GM13977 (cell line): ENCODE data around the gene GNPTAB.
"Not testable (repeated sequence)": the region's sequence is repeated elsewhere in the genome, so short reads cannot be mapped to it uniquely, and the experiment has no call there.

Experiments
- DNase-seq: peaks from one replicate; pipeline ENCODE4 v3.0.0; 2012; ENCODE audit warnings: low spot score
- CTCF ChIP-seq: IDR thresholded peaks from 2 replicates; pipeline ENCODE4 v1.5.1; 2012; ENCODE audit warnings: mild to moderate bottlenecking, control low read depth; ENCODE audit not compliant: insufficient read depth; ENCODE audit errors: extremely low read depth, missing control alignments
- in situ Hi-C: fragments of 300-500 bp; cut with MboI; formaldehyde crosslinking; loops from one replicate; pipeline ENCODE4 v1.12.0; 2022; ENCODE audit warnings: low sequenced_read_pairs, low pct_unique_long_range_greater_than_20kb, mixed read lengths, inconsistent platforms; ENCODE audit not compliant: unreplicated experiment

Gene GNPTAB

DNA sequence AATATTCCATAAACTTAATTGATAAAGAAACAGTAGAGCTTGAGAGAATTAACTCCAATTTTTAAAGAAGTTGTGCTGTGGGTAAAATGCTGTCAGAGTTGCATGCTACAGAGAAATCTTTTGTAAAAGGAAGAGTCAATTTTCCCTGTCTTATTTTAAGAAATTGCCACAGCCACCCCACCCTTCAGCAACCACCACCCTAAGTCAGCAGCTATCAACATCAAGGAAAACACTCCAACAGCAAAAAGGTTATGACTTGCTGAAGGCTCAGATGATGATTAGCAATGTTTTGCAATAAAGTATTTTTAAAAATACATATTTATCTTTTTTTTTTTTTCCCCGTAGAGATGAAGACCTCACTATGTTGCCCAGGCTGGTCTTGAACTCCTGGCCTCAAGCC lies 40.2 kb upstream of the GNPTAB start:
- no peak for TF ChIP-seq CTCF

DNA sequence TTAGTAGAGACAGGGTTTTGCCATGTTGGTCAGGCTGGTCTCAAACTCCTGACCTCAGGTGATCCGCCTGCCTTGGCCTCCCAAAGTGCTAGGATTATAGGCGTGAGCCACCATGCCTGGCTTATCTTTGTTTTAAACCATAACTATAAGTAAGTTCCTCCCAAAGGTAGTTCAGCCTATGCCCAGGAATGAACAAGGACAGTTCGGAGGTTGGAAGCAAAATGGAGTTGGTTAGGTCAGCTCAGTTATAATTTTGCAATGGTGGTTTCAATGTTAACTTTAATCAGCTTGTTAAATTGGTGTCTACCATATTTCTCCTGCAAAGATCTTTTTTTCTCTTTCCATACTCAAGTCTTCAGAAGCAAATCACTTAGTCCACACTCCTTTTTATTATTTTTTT lies 36.9 kb upstream of the GNPTAB start:
- in situ Hi-C loops, result not testable (repeated sequence)

More for the DNA sequence above, 40.2 kb upstream of the GNPTAB start:
- no peak for DNase-seq
- in situ Hi-C loops, result no loop called here

DNA sequence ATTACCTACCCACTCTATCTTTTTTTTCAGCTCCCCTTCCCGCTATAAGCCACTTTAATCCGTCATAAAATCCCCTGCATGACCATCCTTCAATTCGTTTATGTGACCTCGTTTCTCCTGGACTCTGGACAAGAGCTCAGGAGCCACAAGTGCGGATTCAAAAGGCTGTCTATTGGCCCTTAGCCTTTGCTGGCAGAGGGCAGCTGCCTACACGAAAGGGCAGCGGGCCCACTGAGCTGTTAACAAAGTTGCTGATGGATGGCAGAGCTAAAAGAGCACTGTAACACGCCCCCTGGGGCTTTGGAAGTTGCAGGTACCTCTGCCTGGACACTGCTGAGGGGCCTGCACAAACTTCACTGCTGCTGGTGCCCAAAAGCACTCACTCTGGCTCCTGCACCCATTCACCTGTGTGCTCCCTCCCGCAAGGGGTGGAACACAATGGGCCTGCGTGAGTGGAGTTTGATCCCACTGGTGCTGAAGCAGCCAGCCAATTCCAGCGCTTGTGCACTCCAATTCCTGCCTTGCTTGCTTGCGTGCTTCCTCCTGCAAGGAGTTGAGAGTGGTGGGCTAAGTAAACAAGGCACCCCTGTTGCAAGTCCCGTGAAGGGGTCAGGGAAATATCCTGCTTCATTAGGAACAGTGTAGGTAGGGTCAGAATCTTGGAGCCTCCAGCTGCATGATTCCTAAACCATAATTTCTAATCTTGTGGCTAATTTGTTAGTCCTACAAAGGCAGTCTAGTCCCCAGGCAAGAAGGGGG lies 36.0 kb upstream of the GNPTAB start:
- no peak for TF ChIP-seq CTCF
- no peak for DNase-seq
- in situ Hi-C loops, result no loop called here

More for the DNA sequence above, 36.9 kb upstream of the GNPTAB start:
- DNase-seq, result not testable (repeated sequence)

DNA sequence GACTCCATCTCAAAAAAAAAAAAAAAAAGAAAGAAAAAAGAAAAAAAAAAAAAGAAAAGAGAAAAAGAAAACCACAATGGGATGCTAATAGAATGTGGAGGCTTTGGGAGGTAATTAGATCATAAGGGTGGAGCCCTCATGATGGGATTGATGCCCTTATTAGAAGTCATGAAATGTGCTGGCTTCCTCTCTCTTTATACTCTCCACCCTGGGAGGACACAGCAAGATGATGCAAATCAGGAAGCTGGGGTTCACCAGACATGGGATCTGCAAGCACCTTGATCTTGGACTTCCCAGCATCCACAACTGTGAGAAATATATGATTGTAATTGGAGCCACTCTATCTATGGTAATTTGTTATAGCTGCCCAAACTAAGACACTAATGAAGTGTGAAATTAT lies 33.2 kb upstream of the GNPTAB start:
- TF ChIP-seq CTCF, result no peak
- in situ Hi-C loops, result no loop called here
- DNase-seq, result no peak

- in situ Hi-C loops, result no loop called here
- DNase-seq, result no peak
- TF ChIP-seq CTCF, result no peak
These were observed 31.5 kb upstream of the GNPTAB start for GRCh38 chr12:101862245-101862644.

DNA sequence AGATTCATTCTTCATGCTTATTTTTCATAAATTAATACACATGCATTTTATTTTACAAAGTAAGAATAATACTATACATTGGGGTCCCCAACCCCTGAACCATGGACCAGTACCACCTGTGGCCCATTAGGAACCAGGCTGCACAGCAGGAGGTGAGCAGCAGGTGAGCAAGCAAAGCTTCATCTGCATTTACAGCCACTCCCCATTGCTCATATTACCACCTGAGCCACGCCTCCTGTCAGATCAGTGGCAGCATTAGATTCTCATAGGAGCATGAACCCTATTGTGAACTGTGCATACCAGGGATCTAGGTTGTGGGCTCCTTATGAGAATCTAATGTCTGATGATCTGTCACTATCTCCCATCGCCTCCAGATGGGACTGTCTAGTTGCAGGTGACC lies 30.9 kb upstream of the GNPTAB start:
- in situ Hi-C loops, DNase-seq: not testable (repeated sequence)

DNA sequence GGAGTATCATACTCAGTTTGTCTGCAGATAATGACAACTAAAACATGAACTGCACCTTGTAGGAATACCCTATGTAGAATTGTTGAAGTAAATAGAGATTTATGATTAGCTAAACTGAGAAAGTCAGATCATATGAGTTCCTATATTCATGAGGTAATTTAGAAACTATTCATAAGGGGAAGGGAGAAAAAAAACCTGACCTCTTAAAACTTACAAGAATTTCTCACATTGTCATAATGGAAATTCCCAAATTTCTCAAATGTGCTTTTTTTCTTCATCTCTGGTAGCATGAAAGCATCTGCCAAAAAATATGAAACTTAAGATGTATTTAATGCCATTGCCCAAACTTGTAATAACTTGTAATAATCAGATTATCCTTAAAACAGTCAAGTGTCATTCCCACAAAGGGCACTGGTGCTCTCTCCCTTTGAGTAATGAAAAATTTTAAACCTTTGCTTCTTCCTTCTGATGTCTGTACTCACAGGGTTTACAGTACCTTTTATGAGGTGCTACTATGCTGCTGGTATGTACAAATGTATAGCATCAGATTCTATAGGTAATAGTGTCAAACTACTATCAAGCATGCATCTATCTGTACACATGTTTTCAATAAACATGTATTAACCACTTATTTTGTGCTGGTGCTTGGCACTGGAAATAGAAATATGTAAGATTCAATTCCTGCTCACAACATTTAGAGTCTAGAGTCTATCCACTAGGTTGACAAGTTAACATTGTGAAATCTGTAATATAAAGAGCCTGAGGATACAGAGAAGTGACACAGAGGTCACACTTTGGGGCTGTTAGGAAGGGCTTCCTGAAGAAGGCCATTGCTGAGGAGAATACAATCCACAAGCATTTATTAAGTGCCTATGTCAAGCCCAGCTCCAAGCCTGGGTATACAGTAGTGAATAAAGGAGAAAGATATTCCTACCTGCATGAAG lies 29.2 kb upstream of the GNPTAB start:
- no peak for DNase-seq
- no peak for TF ChIP-seq CTCF

More for the DNA sequence above, 29.2 kb upstream of the GNPTAB start:
- in situ Hi-C loops, result no loop called here
